Measurements from ENCODE around the gene PRKN.

- TF ChIP-seq CTCF (IDR thresholded peaks at IDR 0.05; ENCODE audit: insufficient read depth, low read depth, low read length) = no peak
- TF ChIP-seq EZH2 (IDR thresholded peaks at IDR 0.05; ENCODE audit: insufficient read depth, low read length) = no peak
Observed at GRCh38 chr6:162751211-162751859, 23.8 kb upstream of the PRKN start.
